Naive thymus-derived CD4-positive, alpha-beta T cell (primary cell): ENCODE results near the gene NDEL1. TPM values are rescaled to one million over a fixed set of nuclear protein-coding genes. Genes with fewer than 3 reads are reported as not detected.

Source experiments
- ATAC-seq: fragments of 150-1000 bp; cut with Tn5 transposase; 2 replicates; pipeline ENCODE4 v1.10.0; 2021; ENCODE audit warnings: mild to moderate bottlenecking, moderate library complexity
- CTCF ChIA-PET: fragments of 350-600 bp; sonication (Branson Sonifier 250); formaldehyde crosslinking; loops from one replicate; lab custom pipeline; 2021; ENCODE audit warnings: antibody characterized with exemption; lab: Charles Lee
- POLR2A ChIA-PET: fragments of 350-600 bp; sonication (Branson Sonifier 250); formaldehyde crosslinking; loops from one replicate; lab custom pipeline; 2021; ENCODE audit warnings: antibody characterized with exemption, inconsistent platforms; lab: Charles Lee
- DNase-seq, 9 donors: peaks; one replicate each; pipeline versions ENCODE4 v3.0.0 to v3.0.0-alpha.2; 2020 to 2022; ENCODE audit warnings: mixed read lengths in 1 of 9
- H3K27ac ChIP-seq: one replicate; pipeline ENCODE4 v1.7.0; 2013; ENCODE audit warnings: mild to moderate bottlenecking, low read depth, low read length, moderate library complexity
- H3K27me3 ChIP-seq, 2 donors: one replicate each; pipeline ENCODE4 v1.7.0; 2013; ENCODE audit warnings: low read length in 2 of 2, mild to moderate bottlenecking in 2 of 2, moderate library complexity in 2 of 2; ENCODE audit not compliant: control insufficient read depth in 2 of 2, insufficient read depth in 2 of 2
- H3K36me3 ChIP-seq, 3 experiments: 1 replicate in 2 of 3; 2 replicates in 1 of 3; pipeline ENCODE4 v1.7.0; 2013; ENCODE audit warnings: low read length in 3 of 3, mild to moderate bottlenecking in 3 of 3, moderate library complexity in 1 of 3; ENCODE audit not compliant: insufficient read depth in 3 of 3, control insufficient read depth in 2 of 3
- H3K4me1 ChIP-seq, 2 donors: one replicate each; pipeline ENCODE4 v1.7.0; 2013; ENCODE audit warnings: low read length in 2 of 2, mild to moderate bottlenecking in 2 of 2, moderate library complexity in 1 of 2; ENCODE audit not compliant: control insufficient read depth in 2 of 2, insufficient read depth in 2 of 2
- H3K4me3 ChIP-seq: 2 replicates; pipeline ENCODE4 v1.7.0; 2013; ENCODE audit warnings: mild to moderate bottlenecking, low read length
- H3K9me3 ChIP-seq, 3 experiments: 1 replicate in 2 of 3; 2 replicates in 1 of 3; pipeline ENCODE4 v1.7.0; 2013; ENCODE audit warnings: low read length in 3 of 3; ENCODE audit not compliant: control insufficient read depth in 2 of 3
- H3K27ac Mint-ChIP-seq, 9 donors: one replicate each; pipeline ENCODE4 v1.8.0; 2020 to 2022; ENCODE audit warnings: mixed read lengths in 9 of 9, mild to moderate bottlenecking in 8 of 9, moderate library complexity in 5 of 9, inconsistent platforms in 2 of 9
- H3K27me3 Mint-ChIP-seq, 5 donors: one replicate each; pipeline ENCODE4 v1.8.0; 2021 to 2022; ENCODE audit warnings: mixed read lengths in 5 of 5, mild to moderate bottlenecking in 1 of 5
- H3K36me3 Mint-ChIP-seq, 5 donors: one replicate each; pipeline ENCODE4 v1.8.0; 2020 to 2022; ENCODE audit warnings: mixed read lengths in 5 of 5, mild to moderate bottlenecking in 3 of 5, inconsistent platforms in 1 of 5
- H3K4me1 Mint-ChIP-seq, 7 donors: one replicate each; pipeline ENCODE4 v1.8.0; 2020 to 2022; ENCODE audit warnings: mixed read lengths in 7 of 7, mild to moderate bottlenecking in 3 of 7, inconsistent platforms in 1 of 7
- H3K4me3 Mint-ChIP-seq, 10 donors: one replicate each; pipeline ENCODE4 v1.8.0; 2020 to 2022; ENCODE audit warnings: mild to moderate bottlenecking in 10 of 10, mixed read lengths in 10 of 10, moderate library complexity in 6 of 10, inconsistent platforms in 2 of 10
- H3K9me3 Mint-ChIP-seq, 11 donors: one replicate each; pipeline ENCODE4 v1.8.0; 2020 to 2022; ENCODE audit warnings: mixed read lengths in 11 of 11, mild to moderate bottlenecking in 4 of 11, inconsistent platforms in 1 of 11, moderate library complexity in 1 of 11
- intact Hi-C, 2 donors: fragments of 100-400 bp; cut with micrococcal nuclease; formaldehyde crosslinking; loops; one replicate each; pipeline ENCODE4 v1.15.1; 2023
- polyA plus RNA-seq, 2 donors: library from polyadenylated mRNA; unstranded; fragments of 300-500 nt; fragmentation: Illumina TruSeq; gene quantifications; one replicate each; pipeline ENCODE4 v1.2.3, GENCODE V29; 2021
- total RNA-seq, 6 experiments: library from RNA in 5 of 6; stranded (reverse) in 5 of 6; gene quantifications; 1 replicate in 5 of 6; 2 replicates in 1 of 6; pipeline ENCODE4 v1.2.3 and lab custom pipeline; 2021 to 2026

Gene NDEL1
- total and polyA plus RNA-seq, 7 experiments from 2014 or later: 53.7 to 274 (median 108) TPM

GRCh38 chr17:8480011-8480976 lies 44.6 kb downstream of the NDEL1 start:
- H3K36me3 ChIP-seq: peaks cover 0 to 68% (median 0%) of the 10 kb centered on the region in 3 experiments
- no peak overlapping the region for H3K27ac Mint-ChIP-seq
- intact Hi-C loops: no loop called here

GRCh38 chr17:8481089-8481488 lies 45.4 kb downstream of the NDEL1 start:
- H3K36me3 ChIP-seq: peaks cover 0 to 60% (median 0%) of the 10 kb centered on the region in 3 experiments
- H3K4me3 ChIP-seq: no peak overlapping the region
- ATAC-seq: no peak
- no peaks in the 10 kb centered on the region for H3K4me1 ChIP-seq
- Mint-ChIP-seq H3K36me3 (peaks cover 4 to 70% (median 43%) of the 10 kb centered on the region in 5 donors), H3K4me3 (no peak overlapping the region), H3K27ac (no peak overlapping the region), H3K4me1 (peaks cover 0 to 2% (median 0%) of the 10 kb centered on the region in 7 donors), H3K9me3 (peaks cover 3 to 32% (median 12%) of the 10 kb centered on the region in 11 donors), H3K27me3 (no peaks in the 10 kb centered on the region)
- intact Hi-C loops: no loop called here
- no peaks in the 10 kb centered on the region for H3K27me3 ChIP-seq
- peaks cover 0 to 3% (median 0%) of the 10 kb centered on the region in 3 experiments for H3K9me3 ChIP-seq
- CTCF ChIA-PET: no interaction called here
- POLR2A ChIA-PET: no interaction called here
- no peak overlapping the region for H3K27ac ChIP-seq
- no peak for DNase-seq

More at GRCh38 chr17:8480011-8480976, 44.6 kb downstream of the NDEL1 start:
- Mint-ChIP-seq H3K4me3 (no peak overlapping the region), H3K9me3 (peaks cover 3 to 27% (median 12%) of the 10 kb centered on the region in 11 donors), H3K36me3 (peaks cover 10 to 71% (median 45%) of the 10 kb centered on the region in 5 donors), H3K27me3 (no peaks in the 10 kb centered on the region), H3K4me1 (peaks cover 0 to 2% (median 0%) of the 10 kb centered on the region in 7 donors)
- ChIA-PET POLR2A (interaction anchor here (0.7 kb wide), 1 partner anchor 20 kb away, joined by 3 read pairs; no protein-coding TSS in a partner anchor), CTCF (interaction anchor here (0.5 to 0.7 kb wide), 2 partner anchors 28 to 90 kb away, joined by 3 to 5 read pairs; no protein-coding TSS in a partner anchor)
- ATAC-seq (no peak), DNase-seq (no peak)
- Histone ChIP-seq H3K9me3 (peaks cover 0 to 3% (median 0%) of the 10 kb centered on the region in 3 experiments), H3K27me3 (no peaks in the 10 kb centered on the region), H3K4me3 (no peak overlapping the region), H3K4me1 (no peaks in the 10 kb centered on the region), H3K27ac (no peak overlapping the region)

GRCh38 chr17:8481703-8482102 lies 46.0 kb downstream of the NDEL1 start:
- Histone ChIP-seq H3K9me3 (peaks cover 0 to 3% (median 0%) of the 10 kb centered on the region in 3 experiments), H3K27ac (no peak overlapping the region), H3K4me1 (no peaks in the 10 kb centered on the region), H3K27me3 (no peaks in the 10 kb centered on the region), H3K36me3 (peaks cover 0 to 54% (median 0%) of the 10 kb centered on the region in 3 experiments), H3K4me3 (no peak overlapping the region)
- POLR2A ChIA-PET: no interaction called here
- no peak overlapping the region for H3K4me3 Mint-ChIP-seq
- H3K9me3 Mint-ChIP-seq: peaks cover 3 to 35% (median 12%) of the 10 kb centered on the region in 11 donors
- H3K4me1 Mint-ChIP-seq: peaks cover 0 to 2% (median 0%) of the 10 kb centered on the region in 7 donors
- CTCF ChIA-PET: no interaction called here
- DNase-seq: no peak
- no peak overlapping the region for H3K27ac Mint-ChIP-seq
- intact Hi-C loops: no loop called here
- H3K27me3 Mint-ChIP-seq: no peaks in the 10 kb centered on the region
- peaks cover 4 to 67% (median 45%) of the 10 kb centered on the region in 5 donors for H3K36me3 Mint-ChIP-seq
- ATAC-seq: no peak

- no peaks in the 10 kb centered on the region for H3K27me3 Mint-ChIP-seq
- peaks cover 3 to 37% (median 12%) of the 10 kb centered on the region in 11 donors for H3K9me3 Mint-ChIP-seq
- no peak for DNase-seq
- peaks cover 4 to 73% (median 47%) of the 10 kb centered on the region in 5 donors for H3K36me3 Mint-ChIP-seq
- intact Hi-C loops: no loop called here
- H3K4me3 ChIP-seq: no peak overlapping the region
- no peak for ATAC-seq
- ChIA-PET CTCF (no interaction called here), POLR2A (no interaction called here)
- H3K27me3 ChIP-seq: no peaks in the 10 kb centered on the region
- H3K36me3 ChIP-seq: peaks cover 0 to 45% (median 0%) of the 10 kb centered on the region in 3 experiments
- H3K4me1 ChIP-seq: no peaks in the 10 kb centered on the region
- peaks cover 0 to 2% (median 0%) of the 10 kb centered on the region in 7 donors for H3K4me1 Mint-ChIP-seq
- no peak overlapping the region for H3K27ac Mint-ChIP-seq
- no peak overlapping the region for H3K27ac ChIP-seq
- no peak overlapping the region for H3K4me3 Mint-ChIP-seq
- H3K9me3 ChIP-seq: peaks cover 0 to 3% (median 0%) of the 10 kb centered on the region in 3 experiments
These were observed 46.9 kb downstream of the NDEL1 start for GRCh38 chr17:8482546-8482945.

GRCh38 chr17:8484465-8484864 lies 48.8 kb downstream of the NDEL1 start:
- H3K27me3 Mint-ChIP-seq: no peaks in the 10 kb centered on the region
- peaks cover 3 to 37% (median 12%) of the 10 kb centered on the region in 11 donors for H3K9me3 Mint-ChIP-seq
- Histone ChIP-seq H3K4me3 (no peak overlapping the region), H3K9me3 (peaks cover 0 to 3% (median 0%) of the 10 kb centered on the region in 3 experiments), H3K36me3 (peaks cover 0 to 28% (median 0%) of the 10 kb centered on the region in 3 experiments), H3K4me1 (no peaks in the 10 kb centered on the region), H3K27ac (no peak overlapping the region), H3K27me3 (no peaks in the 10 kb centered on the region)
- intact Hi-C loops: no loop called here
- H3K4me3 Mint-ChIP-seq: no peak overlapping the region
- peaks cover 0 to 2% (median 0%) of the 10 kb centered on the region in 7 donors for H3K4me1 Mint-ChIP-seq
- ChIA-PET CTCF (no interaction called here), POLR2A (no interaction called here)
- ATAC-seq: no peak
- H3K36me3 Mint-ChIP-seq: peaks cover 4 to 64% (median 37%) of the 10 kb centered on the region in 5 donors
- no peak overlapping the region for H3K27ac Mint-ChIP-seq
- no peak for DNase-seq

- ChIA-PET POLR2A (no interaction called here), CTCF (no interaction called here)
- Histone ChIP-seq H3K4me1 (no peaks in the 10 kb centered on the region), H3K4me3 (no peak overlapping the region), H3K36me3 (peaks cover 0 to 18% (median 0%) of the 10 kb centered on the region in 3 experiments), H3K27ac (no peak overlapping the region), H3K9me3 (peaks cover 0 to 3% (median 0%) of the 10 kb centered on the region in 3 experiments), H3K27me3 (no peaks in the 10 kb centered on the region)
- no peaks in the 10 kb centered on the region for H3K4me1 Mint-ChIP-seq
- no peaks in the 10 kb centered on the region for H3K27me3 Mint-ChIP-seq
- peaks cover 3 to 37% (median 14%) of the 10 kb centered on the region in 11 donors for H3K9me3 Mint-ChIP-seq
- H3K4me3 Mint-ChIP-seq: no peak overlapping the region
- H3K27ac Mint-ChIP-seq: no peak overlapping the region
- intact Hi-C loops: no loop called here
- DNase-seq (no peak), ATAC-seq (no peak)
- H3K36me3 Mint-ChIP-seq: peaks cover 7 to 64% (median 42%) of the 10 kb centered on the region in 5 donors
These were observed 49.8 kb downstream of the NDEL1 start for GRCh38 chr17:8485491-8485890.
